HG03457 (cell line): ENCODE data around the gene CIBAR2.

Experiments used
- ATAC-seq: cut with Tn5 transposase; IDR thresholded peaks from one replicate; pipeline ENCODE4 v1.9.1; 2021; ENCODE audit warnings: moderate number of reproducible peaks; ENCODE audit not compliant: unreplicated experiment

Gene CIBAR2

DNA sequence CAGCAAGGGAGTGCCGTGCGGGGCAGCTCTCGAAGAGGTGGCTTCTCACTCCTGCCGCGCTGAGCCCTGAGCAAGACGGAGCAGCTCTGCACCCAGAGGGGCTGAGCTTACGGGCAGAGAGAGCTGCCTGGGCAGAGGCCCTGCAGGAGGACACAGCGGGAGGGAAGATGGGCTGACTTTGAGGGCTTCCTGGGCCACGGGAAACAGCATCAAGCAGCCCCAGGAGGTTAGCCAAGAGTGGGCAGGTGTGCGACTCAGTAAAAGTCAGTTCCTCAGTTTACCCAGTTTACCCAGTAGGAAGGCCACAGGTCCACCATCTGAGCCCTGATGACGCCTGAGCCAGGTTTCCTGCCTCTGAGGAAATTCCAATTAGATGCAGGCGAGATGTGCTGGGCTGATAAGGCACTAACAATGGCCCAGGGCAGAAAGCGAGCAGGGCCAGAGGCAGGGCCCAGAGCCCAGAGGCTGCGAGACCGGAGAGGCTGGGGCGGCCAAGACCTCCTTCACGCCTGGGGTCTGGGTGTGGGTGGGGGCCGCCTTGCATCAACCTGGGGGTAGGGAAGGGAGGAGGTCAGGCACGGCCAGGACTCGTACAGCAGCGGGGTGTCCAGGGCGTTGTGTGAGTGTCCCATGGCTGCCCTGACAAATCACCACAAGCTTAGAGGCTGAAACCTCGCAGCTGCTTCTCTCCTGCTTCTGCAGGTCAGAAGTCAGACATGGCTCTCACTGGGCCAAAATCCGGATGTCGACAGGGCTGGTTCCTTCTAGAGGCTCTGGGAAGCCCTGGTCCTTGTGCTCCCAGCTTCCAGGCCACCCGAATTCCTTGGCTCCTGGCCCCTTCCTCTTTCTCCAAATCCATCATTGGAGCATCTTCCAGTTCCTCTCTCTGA lies 32.0 kb upstream of the CIBAR2 start:
- ATAC-seq, result no peak

DNA sequence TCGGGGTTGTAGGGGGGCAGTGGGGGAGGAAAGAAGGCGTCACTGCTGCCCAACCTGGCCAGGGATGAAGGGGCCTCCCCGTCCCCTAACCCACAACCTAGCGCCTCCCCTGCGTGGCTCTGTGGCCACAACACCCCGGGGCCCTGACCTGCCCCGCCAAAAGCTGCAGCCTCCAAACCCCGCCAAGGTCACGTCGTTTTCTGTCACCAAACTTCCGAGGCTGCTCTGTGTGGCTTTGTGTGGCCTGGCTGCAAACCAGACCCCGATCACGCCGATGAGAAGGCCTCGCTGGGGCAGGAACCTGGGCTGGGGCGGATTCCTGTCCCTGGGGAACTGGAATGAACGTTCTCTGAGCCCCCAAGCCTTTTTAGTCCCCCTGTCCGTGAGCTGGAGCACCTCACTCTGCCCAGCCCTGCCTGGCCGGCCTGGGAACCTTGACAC lies 30.5 kb upstream of the CIBAR2 start:
- ATAC-seq, result no peak

DNA sequence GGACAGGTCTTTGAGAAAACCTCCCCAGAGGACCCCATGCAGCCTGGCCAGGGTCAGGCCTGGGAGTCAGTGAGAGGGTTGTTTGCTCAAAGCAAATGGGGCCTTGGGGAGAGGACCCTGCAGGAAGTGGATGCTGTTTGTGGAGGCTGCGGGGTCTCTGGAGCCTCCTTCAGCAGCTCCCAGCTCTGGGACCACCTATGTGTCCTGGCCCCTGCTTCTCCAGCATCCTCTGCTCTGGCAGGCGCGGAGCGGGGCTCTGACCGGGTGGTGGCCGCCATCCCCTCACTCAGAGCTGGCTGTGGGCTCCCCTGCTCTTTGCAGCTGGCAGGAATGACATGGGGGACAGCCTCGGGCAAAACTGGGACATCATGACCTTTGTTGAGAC lies 29.8 kb upstream of the CIBAR2 start:
- ATAC-seq, result no peak

DNA sequence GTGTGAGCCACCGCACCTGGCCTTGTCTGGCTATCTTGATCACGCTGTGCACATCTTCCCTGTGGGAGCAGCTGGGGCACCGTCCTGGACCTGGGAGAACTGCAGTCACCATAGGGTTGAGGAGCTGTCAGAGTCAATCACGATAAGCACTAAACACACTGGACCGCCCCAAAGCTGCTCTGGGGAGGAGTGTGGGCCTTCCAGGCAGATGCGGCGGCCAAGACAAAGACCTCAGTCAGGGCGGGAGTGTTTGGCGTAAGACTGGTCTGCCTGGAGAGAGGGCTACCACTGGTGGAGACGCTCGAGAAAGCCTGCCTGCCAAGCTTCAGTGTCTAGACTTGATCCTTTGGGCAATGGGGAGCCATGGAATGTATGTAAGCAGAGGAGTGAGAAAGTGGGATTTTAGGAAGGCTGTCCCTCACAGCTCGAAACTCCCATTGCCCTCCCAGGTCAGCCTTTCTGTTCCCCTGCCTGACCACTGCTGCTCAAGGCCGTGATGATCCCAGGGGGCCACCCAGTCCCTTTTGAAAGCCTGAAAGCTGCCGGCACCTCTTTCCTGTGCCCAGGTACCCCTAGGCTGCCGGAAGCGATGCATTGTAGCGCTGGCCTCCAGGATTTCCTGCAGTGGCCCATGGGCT lies 29.3 kb upstream of the CIBAR2 start:
- ATAC-seq, result no peak

DNA sequence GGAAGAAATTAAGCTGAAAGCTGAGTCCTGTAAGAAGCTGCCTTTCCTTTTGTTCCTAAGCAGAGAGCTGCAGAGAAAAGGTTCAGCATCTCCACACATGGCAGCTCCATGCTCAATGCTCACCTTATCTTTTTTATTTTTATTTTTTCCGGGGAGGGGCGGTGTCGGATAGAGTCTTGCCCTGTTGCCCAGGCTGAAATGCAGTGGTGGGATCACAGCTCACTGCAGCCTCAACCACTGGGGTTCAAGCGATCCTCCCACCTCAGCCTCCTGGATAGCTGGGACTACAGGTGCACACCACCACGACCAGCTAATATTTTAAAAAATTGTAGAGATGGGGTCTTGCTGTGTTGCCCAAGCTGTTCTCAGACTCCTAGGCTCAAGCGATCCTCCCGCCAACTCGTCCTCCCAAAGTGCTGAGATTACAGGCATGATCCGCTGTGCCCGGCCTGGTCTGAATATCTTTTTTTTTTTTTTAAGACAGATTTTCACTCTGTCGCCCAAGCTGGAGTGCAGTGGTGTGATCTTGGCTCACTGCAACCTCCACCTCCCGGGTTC lies 28.3 kb upstream of the CIBAR2 start:
- ATAC-seq, result no peak

DNA sequence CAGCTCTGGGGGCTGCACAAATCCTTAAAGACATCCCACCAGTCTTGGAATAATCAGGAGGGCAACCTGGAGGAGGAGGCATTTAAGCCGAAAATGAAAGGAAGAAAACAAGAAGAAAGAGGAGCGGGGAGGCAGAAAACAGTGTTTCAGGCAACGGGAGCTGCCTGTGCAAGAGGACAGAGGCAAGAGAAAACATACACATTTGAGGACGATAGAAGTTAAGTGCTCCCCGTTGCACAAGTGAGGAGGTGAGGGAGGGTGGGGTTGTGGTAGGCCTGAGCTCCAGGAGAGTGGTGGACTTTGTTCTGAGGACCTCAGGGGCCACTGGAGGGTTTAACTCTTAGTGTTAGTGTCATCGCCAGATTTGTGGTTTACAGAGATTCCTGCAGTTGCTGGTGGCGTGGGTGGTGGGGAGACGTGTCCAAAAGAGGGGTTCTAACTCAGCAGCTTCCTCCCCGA lies 27.6 kb upstream of the CIBAR2 start:
- no peak for ATAC-seq

DNA sequence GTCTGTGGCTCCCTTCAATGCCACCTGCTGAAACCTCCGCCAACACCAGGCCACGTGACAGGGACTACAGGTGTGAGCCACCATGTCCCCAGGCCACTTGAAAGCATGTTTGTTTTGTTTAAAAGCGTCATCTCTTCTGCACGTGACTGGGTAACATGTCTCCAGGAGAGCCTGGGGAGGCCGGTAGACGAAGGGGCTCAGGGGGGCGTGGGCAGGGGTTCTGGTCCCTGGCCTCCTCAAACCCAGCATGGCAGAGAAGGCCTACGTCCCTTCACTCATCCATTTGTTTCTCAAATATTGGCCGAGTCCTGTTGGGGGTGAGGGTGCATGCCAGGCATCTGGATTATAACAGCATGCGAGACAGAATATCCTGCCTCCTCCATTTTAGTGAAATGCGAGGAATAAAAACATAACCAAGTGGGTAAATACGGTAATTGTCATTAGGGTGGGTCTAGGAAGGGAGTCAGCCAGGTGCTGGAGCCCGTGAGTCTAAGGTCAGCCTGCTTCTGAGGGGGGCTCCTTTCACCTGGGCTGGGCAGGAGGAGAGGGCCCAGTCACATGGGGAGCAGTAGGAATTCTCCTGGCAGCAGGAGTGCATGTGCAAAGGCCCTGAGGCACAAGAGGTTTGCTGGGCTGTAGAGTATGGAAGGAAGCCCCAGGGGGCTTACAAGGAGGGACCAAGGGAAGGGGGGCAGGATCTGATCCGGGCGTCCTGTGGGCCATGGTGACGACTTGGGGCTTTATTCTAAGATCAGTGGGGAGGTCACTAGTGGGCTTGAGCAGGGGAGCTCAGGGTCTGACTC lies 26.8 kb upstream of the CIBAR2 start:
- ATAC-seq, result no peak

DNA sequence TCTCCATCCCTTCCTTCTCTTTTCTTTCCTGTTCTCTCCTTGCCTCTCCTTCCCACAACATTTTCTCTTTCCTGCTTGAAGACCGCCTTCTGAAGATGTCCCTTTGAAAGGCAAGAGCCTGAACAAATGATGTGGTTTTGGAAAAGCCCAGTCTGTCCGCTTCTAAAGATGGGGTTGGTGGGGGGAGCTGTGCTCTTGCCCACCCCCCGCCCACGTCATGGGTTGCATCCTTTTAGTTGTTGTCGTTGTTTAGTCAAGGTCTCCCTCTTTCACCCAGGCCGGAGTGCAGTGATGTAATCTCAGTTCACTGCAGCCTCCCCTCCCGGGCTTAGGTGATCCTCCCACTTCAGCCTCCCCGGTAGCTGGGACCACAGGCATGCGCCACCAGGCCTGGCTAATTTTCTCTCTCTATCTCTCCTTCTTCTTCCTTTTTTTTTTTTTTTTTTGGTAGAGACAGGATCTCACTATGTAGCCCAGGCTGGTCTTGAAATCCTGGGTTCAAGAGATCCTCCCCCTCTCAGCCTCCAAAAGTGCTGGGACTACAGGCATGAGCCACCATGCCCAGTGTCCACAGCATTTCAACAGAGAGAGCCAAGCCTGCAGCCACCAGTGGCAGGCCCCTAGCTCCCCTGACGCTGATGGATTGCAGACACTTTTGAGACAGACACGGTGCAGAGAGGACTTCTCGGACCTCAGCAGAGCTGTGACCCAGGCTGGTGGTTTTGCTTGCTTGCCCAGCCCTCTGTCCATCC lies 26.0 kb upstream of the CIBAR2 start:
- no peak for ATAC-seq

DNA sequence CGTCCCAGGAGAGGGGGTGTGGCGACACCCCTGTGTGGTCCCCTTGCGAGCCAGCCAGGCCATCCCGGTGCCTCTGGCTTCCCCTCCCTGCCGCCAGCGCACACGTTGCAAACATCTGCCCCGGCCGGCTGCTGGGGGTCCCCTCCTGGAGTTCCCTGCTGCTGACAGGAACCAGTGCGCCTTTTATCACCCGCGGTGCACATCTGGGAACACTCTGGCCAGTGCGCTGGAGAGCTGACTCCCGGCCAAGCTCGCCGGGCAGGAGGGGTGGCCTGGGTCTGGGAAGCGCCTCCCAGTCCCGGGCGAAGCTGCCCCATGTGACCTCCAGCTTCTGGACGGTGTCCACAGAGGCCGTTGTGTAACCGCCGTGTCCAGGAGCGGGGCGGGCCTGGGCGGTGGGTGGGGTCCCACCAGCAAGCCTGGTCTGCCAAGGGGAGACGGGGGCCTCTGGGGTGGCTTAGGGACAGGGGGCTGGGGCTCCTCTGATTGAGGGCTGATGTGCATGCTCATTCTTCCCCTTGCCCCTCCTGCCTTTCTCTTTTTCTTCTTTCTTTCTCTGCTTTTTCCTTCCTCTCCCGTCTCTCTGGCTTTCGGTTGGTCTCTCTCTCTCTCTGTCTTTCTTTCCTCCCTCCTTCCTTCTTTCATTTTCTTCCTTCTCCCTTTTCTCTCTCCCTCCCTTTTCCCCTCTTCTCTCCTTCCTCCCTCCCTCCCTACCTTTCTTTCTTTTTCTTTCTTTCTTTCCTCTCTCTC lies 25.2 kb upstream of the CIBAR2 start:
- no peak for ATAC-seq

DNA sequence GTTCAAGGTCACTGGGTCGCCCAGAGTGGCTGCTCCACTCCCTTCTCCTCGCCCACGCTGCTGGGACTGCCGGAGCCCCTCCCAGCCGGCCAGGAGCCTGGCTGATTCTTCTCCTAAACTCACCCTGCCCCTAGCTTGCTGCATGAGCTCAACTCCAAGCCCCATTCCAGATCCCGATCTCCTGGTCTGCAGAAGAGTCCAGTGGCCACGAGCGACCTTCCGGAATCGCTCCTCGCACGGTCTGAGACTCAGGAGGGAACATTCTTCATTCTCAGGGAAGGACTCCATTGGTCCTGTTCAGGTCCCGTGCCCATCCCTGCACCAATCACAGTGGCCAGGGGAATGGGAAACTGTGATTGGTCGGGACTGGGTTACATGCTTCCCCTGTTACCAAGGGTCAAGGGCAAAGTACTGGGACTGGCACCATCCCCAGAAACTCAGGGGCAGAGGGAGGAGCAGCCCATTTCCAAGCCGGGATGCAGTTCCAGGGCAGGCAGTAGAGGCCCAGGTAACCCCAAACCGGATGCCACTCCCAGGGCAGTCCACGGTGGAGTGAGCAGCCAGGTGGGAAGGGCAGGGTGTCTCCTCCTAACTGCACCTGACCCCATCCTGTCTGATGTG lies 24.5 kb upstream of the CIBAR2 start:
- ATAC-seq, result no peak

DNA sequence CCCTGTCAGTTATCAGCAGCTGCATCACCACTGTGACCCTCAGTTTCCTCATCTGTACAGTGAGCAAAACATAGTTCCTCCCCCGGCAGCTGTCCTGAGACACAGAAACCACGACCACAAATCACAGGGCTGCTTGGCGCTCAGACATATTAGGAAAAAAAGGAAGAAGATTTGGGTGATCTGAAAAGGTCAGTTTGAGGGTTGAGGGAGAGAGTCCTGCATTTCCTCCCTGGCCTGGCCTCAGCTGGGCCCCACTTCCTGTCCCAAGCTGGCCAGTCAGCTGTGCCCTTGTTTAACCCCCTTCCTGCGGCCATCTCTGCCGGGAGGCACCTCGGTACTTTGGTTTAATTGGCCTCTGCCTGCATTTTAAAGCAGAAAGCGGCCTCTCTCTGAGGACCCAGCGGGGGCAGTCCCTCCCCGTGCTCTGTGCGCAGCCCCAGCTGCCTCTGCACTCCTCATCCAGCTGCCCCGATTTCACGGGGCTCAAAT lies 24.0 kb upstream of the CIBAR2 start:
- no peak for ATAC-seq

DNA sequence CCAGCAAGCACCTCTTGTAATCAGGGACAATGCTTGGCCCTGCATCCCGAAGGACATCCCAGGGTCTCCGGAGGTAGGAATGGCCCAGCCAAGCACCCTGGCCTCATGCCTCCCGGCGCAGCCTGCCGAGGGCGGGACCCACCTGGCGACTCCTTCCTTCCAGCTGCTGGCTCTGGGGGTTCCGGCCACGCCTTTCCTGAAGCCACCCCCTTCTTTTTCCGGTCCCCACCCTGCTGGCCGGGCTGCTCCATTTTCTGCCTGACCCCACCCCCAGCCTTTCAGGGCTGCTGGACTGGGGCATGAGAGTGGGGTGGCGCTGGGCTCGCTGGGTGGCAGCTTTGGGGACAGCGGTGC lies 22.5 kb upstream of the CIBAR2 start:
- no peak for ATAC-seq

DNA sequence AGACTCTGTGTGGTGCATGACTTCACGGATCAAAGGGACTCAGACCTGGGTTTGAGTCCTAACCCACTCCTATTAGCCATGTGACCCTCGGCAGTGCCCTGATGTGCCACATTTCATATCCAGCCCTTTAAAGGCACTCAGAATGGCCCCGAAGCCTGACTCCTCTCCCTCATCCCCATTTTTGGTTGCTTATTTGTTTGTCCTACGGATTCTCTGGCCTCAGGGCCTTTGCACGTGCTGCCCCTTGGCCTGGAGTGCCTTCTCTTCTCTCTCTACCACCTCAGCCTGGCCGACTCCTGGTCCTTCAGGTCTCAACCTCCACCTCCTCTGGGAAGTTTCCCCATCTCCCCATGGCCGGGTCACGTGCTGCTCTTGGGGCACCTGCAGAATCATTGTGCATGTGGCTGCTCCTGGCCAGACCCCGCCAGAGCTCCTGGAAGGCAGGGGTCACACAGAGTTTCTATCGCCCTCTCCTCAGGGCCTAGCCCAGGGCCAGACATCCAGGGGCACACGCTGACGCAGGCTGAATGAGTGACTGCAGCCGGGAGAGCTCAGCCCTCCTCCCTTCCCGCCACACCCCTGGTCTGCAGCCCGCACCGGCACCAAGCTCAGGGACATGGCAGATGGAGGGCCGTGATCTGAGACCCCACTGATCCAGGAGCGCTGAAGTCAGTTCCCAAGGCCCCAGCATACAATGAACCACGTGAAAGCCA lies 22.0 kb upstream of the CIBAR2 start:
- no peak for ATAC-seq

DNA sequence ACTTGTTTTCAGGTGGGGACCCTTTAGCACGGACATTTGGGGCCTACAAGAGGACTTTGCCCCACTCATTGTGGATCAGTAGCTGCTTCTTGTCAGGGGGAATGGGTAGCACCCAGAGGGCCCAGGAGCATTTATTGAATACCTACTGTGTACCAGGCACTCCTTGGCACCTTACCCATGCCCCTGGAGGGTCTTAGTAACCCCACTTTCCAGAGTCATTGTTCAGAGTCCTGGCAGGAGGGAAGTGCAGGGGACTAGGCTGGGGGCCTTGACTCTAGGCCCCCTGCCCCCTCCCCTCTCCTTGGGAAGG lies 21.0 kb upstream of the CIBAR2 start:
- ATAC-seq, result no peak

DNA sequence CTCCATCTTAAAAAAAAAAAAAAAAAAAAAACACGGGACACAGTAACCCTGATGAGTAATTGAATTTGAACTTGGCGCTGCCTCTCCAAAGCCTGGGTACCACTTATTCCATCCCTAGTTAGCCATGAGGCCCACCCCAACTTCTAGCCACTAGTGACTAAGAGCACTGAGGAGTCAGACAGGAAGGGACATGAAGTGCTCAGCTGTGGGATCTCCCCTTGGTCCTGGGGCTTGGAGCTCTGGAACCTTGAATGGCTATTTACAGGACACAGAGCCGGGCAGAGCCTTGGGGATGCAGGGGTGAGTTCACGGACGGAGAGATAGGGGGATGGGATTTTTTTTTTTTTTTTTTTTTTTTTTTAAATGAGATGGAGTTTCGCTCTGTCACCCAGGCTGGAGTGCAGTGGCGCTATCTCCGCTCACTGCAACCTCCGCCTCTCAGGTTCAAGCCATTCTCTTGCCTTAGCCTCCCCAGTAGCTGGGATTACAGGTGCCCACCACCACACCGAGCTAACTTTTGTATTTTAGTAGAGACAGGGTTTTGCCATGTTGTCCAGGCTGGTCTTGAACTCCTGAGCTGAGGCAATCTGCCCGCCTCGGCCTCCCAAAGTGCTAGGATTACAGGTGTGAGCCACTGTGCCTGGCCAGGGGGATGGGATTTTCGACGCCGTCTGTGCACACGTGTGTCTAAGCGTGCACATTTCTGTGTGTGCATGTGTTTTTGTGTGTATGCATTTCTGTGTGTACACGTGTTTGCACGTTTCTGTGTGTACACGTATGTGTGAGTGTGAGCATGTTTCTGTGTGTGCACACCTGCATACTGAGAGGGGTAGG lies 20.4 kb upstream of the CIBAR2 start:
- ATAC-seq, result no peak

DNA sequence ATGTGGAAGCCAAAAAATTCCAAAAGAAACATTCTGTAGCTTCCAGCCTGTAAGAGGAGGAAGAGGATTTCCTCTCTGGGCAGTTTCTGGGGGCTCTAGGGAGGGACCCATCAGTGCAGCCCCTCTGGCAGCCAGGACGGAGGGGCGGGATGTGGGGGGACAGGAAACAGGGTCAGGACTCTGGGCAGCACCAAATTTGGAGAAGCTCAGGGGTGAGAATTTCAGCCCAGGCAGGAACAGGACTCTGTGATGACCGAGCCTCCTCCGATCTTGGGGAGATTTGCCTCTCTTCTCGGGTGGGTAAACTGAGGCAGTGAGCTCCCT lies 18.4 kb upstream of the CIBAR2 start:
- ATAC-seq, result no peak

DNA sequence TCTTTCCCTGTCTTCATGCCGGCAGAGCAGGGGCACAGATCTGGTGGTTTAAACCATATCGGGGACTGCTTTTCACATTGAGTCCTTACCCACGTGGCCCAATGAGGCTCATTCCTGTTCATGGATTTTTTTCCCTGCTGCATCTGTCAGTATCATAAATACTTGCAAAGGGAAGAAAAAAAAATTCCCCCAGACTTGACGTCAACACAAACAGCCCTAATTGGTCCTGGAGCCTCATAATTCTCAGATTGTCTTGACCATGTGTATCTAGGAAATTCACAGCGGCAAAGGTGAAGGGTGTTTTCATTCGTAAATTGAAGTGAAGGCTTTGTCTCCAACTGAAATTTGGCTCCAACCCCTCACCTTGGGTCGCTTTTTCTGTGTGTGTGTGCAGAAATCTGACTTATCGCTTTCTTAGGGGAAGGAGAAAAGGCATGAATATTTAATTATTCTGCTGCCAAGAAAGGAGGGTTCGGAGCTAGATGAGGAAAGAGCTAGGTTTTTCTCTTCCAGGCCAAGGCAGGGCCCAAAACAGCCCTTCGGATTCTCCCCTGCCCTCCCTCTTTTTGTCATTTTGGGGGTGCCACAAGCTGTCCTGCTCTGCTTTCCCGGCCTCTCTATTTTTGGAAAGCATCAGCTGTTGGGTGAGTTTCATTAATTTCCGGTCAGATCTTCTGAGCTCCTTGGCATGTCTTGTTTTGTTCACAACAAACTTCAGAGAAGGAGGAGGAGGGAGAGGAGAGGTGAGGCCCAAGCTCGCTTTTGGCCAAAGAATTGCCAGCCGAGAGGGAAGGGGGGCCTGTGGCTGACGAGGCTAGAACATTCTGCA lies 17.8 kb upstream of the CIBAR2 start:
- no peak for ATAC-seq
